Activated CD4-positive, alpha-beta T cell treated with anti-CD3 and anti-CD28 coated beads, Interleukin-10, Interleukin-2, amounts not matched to agents 100 ng/mL and 50 ng/mL, durations not matched to agents 16 hours and 8 hours (primary cell): ENCODE results near the gene OCLN.
A peak's percentile ranks its signal among the peaks of the same experiment; 100 is the strongest.
"Not testable (repeated sequence)": the region's sequence is repeated elsewhere in the genome, so short reads cannot be mapped to it uniquely, and the experiment has no call there.

ENCODE experiments used
- DNase-seq: peaks from one replicate; pipeline ENCODE4 v3.0.0-alpha.2; 2020

The OCLN gene

GRCh38 chr5:69530561-69531405, 38.2 kb downstream of the OCLN start:
- DNase-seq = no peak

GRCh38 chr5:69531406-69531801, 38.8 kb downstream of the OCLN start:
- no peak for DNase-seq

- not testable (repeated sequence) for DNase-seq
Observed at GRCh38 chr5:69537911-69538310, 45.3 kb downstream of the OCLN start.

DNA sequence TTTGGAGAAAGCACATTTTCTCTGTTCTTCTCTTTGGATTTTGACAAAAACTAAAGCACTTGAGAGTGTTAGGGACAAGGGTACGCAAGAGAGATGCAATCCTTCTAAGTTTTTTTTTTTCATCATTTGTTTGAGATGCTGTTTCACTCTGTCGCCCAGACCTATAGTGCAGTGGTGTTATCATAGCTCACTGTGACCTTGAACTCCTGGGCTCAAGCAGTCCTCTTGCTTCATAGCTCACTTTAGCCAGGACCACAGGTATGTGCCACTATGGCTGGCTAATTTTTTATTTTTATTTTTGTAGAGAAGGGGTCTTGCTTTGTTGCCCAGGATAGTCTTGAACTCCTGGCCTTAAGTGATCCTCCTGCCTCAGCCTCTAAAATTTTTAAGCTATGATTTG, 46.1 kb downstream of the OCLN start:
- DNase-seq = not testable (repeated sequence)

- DNase-seq = not testable (repeated sequence)
Observed at GRCh38 chr5:69541347-69541746, 48.8 kb downstream of the OCLN start.

GRCh38 chr5:69542838-69543618, 50.4 kb downstream of the OCLN start:
- not testable (repeated sequence) for DNase-seq

- not testable (repeated sequence) for DNase-seq
Observed at GRCh38 chr5:69544602-69545001, 52.0 kb downstream of the OCLN start.

DNA sequence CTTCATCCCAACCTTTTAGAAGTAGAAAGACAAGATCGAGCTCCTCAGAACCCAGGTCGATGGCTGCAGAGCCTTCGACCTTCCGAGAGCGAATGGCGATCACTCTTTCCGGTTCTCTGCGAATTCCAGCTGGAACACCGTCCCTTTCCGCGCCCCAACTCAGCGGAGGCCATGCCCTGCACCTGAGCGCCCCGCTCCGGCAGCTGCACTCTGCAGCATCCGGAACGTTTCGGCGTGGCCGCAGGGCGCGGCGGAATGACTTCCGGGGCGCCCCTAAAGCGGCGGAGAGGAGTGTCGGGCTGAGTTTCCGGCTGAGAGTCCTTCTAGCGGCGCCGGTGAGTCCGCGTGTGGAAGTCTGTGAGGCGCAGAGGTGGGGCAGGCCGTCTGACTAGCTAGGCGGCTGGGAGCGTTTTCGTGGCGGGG, 67.3 kb downstream of the OCLN start, which contains the start of gene GTF2H2C:
Gene GTF2H2C, plus strand, starts transcription at position 284 of the 423 bp plus-strand sequence. CDS start 4,942 bp downstream, outside the sequence.
- peak; percentile 82 for DNase-seq

DNA sequence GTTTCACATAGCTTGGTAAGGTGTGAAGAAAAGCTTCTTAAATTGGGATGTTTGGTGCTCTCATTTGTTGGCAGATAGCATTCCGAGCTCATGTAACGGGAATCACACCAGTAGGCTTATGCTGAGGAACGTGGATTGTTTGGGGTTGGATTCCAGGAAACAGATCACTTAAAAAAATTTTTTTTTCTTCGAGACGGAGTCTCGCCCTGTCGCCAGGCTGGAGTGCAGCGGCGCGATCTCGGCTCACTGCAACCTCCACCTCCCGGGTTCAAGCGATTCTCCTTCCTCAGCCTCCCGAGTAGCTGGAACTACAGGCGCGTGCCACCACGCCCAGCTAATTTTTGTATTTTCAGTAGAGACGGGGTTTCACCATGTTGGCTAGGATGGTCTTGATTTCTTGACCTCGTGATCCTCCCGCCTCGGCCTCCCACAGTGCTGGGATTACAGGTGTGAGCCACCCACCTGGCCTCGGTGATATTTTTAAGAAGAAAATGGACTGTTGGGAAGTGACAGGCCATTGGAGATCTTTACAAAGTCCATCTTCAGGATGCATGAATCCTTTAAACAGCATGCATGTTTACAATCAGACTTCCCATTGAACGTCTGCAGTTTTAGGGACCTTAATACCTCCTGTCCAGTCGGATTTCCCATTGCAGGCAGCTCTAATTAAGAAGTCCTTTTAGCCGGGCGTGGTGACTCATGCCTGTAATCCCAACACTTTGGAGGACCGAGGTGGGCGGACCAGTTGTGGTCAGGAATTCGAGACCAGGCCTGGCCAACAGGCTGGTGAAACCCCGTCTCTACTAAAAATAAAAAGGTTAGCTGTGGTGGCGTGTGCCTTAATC, 68.2 kb downstream of the OCLN start:
- DNase-seq = not testable (repeated sequence)

- DNase-seq = not testable (repeated sequence)
Observed at GRCh38 chr5:69566172-69566571, 73.6 kb downstream of the OCLN start.

GRCh38 chr5:69568072-69568471, 75.5 kb downstream of the OCLN start:
- DNase-seq = not testable (repeated sequence)

- DNase-seq = not testable (repeated sequence)
Observed at GRCh38 chr5:69583356-69583755, 90.8 kb downstream of the OCLN start.

DNA sequence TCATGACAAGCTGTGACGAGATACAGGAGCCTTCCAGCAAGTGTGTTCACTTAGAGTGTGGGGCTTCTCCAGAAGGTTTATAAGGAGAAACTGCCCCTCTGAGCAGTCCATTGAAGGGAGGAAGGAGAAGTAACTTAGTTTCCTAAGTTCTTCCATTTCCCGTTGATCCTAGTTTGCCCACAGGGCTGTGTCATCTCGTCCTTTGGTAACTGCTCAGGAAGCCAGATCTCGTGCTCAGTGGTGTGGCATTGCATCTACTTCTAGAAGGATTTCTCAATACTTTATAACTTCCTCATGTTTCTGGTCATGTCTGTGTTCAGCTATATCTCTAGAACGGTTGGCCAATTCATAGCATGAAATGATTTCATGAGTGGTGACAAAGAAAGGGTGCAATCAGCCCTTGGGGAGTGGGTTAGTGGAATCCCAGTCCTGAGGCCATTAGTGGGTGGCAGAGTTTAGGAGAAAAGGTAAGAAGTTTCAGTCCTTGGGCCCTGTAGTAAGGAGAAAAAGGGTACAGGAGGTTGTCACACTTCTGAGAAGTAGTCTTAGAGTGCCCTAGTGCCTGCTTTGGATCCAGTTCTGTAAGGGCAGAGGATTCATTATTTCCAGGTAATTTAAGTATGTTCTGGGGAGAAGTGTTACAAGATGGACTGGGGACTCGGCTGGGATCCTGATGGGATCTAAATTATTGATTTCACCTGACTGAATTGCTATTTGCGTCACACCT, 103.7 kb downstream of the OCLN start:
- not testable (repeated sequence) for DNase-seq

GRCh38 chr5:69601947-69602346, 109.4 kb downstream of the OCLN start:
- DNase-seq = not testable (repeated sequence)

GRCh38 chr5:69606839-69607238, 114.2 kb downstream of the OCLN start:
- DNase-seq = not testable (repeated sequence)
